Activated CD4-positive, alpha-beta T cell treated with anti-CD3 and anti-CD28 coated beads for 1 hour (primary cell): ENCODE measurements around the gene THBS3.
"Not testable (repeated sequence)": the region's sequence is repeated elsewhere in the genome, so short reads cannot be mapped to it uniquely, and the experiment has no call there.

Experiments used
- DNase-seq: peaks from one replicate; pipeline ENCODE4 v3.0.0-alpha.2; 2020

Gene THBS3

DNA sequence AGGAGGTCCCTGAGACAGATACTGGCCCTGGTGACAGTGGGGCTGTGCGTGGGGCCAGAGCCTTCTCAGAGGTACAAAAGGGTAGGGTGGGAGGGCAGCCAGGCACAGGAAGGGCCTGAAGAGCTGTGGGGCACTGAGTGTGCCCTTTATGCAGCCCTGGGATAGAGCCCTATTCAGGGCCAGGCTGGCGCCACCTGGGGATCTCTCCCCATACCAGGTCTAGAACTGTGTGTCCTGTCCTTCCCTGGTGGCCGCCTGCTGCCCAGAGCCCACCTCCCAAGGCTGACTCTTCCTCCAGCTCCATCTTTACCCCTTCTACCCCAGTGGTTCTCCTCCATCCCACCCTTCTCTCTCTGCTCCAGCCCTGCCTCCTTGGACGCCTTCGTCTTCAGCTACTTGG, 25.8 kb upstream of the THBS3 start:
- not testable (repeated sequence) for DNase-seq

DNA sequence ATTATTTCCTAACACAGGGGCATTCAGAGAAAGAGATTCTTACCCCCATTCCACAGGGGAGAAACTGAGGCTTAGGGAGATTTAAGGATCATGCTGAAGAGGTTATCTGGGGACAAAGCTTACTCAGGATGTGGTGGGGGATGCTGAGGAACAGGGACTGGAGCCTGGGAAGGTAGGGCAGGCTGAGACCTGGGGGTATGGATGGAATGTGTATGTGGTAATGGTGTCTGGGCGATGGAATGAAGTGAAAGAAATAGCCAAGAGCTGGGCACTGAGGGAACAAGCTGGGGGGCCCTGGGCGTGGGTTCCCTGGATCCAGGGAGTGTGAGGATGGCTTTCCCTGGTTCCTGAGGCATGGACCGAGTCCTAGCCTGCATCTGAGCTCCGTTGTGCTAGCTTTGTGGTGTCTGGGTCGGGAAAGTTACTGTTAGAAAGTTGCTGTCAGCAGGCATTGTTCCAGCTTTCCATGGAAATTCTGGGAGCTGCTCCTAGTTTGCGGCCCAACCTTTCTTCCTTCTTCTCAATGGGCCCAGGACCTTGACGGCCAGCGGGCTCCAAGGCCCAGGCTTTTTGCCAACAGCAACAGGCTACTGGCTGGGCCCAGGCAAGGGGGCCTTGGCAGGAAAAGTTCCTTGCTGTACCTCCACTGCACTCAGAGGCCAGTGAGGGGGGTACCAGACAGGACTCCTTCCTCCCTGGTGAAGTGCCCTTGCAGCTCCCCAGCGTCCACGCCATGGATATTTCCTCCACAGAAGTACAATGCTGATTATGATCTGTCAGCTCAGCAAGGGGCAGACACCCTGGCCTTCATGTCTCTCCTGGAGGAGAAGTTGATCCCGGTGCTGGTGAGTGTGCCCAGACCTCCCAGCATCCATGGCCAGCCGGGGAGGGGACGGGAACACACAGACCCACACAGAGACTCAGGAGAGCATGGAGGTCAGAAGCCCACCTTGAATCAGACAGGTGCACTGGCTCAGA, 24.6 kb upstream of the THBS3 start:
- DNase-seq: not testable (repeated sequence)

DNA sequence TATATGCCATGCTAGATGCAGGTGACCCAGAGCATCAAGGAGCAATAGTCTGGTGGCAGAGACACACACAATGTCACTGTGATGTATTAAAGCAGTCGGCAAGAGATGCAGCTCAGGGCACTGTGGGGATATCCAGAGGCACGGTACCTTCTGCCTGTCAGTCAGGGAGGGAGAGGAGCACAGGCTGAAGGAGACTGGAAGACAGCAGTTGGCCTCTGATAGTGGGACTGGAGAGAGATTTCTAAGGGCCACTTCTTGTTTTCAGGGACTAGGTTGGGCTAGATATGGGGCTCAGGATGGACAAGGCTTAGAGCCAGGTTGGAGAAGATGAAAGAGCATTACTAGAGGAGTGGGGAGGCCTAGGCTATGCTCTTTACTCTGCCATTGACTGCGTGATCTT, 23.6 kb upstream of the THBS3 start:
- not testable (repeated sequence) for DNase-seq

DNA sequence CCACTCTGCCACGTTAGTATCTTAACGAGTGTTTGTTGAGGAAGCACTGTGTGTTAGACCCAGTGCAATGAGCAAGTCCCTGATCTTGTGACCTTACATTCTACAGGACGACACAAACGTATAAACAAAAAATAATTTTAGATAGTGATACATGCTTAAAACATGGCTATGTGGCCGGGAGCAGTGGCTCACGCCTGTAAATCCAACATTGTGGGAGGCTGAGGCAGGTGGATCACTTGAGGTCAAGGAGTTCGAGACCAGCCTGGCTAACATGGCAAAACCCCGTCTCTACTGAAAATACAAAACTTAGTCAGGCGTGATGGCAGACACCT, 20.4 kb upstream of the THBS3 start:
- DNase-seq: no peak

- DNase-seq: peak; percentile 96
Measured at GRCh38 chr1:155227261-155228095, 19.8 kb upstream of the THBS3 start.

DNA sequence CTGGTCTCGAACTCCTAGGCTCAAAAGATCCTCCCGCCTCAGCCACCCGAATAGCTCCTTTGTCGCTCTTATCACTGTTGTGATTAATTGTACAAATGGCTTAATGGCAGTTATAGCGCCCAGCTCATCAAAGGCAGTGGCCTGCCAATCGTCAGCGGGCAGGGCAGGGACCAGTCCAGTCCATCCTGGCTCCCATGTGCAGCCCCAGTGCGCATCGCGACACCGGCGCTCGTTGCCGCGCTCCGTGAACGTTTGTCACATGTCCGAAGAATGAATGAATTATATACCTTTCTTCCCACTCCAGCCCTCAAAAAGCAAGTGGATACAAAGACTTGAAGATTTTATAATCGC, 19.2 kb upstream of the THBS3 start:
- DNase-seq: no peak

- DNase-seq: peak; percentile 72
Measured at GRCh38 chr1:155226188-155226909, 18.7 kb upstream of the THBS3 start.

- not testable (repeated sequence) for DNase-seq
Measured at GRCh38 chr1:155225404-155225759, 17.7 kb upstream of the THBS3 start.

DNA sequence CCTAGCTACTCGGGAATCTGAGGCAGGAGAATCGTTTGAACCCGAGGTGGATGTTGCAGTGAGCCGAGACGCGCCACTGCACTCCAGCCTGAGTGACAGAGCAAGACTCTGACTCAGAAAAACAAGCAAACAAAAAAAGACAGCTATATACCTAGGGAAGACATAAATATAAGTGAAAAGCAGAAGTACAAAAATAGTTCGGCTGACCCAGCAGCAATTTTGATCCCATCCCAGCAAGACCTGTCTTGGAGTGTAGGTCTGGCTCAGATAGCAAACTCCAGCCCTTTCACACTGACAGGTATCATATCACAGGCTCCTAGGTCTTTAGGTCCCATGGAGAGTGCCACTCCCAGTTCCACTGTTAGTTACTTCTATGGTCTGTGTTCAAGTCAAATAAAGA, 15.3 kb upstream of the THBS3 start:
- no peak for DNase-seq

DNA sequence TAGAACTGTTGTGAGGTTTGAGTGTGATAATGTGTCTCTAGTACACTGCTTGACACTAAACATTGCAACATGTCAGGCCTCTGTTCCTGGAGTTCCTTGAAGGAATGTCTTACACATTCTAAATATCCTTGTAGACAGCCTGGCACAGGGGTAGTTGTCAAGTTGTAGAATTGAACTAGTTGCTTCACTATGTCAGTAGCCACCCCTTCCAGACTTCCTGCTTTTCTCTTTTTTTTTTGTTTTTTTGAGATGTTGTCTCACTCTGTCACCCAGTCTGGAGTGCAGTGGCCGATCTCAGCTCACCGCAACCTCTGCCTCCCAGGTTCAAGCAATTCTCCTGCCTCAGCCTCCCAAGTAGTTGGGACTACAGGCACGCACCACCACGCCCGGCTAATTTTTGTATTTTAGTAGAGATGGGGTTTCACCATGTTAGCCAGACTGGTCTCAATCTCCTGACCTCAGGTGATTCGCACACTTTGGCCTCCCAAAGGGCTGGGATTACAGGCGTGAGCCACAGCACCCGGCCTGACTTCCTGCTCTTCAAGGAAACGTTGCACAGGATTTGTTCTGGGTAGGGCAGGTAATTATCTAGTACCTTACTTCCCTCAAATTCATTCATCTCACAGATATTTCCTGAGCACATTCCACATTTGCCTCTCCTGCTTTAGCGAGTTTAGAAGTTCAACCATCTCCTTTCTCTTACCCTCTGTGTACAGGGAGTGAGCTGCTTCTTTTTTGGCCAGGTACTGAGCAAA, 12.7 kb upstream of the THBS3 start:
- not testable (repeated sequence) for DNase-seq

- no peak for DNase-seq
Measured at GRCh38 chr1:155219592-155220031, 11.9 kb upstream of the THBS3 start.

- no peak for DNase-seq
Measured at GRCh38 chr1:155218854-155219591, 11.3 kb upstream of the THBS3 start.

GRCh38 chr1:155214702-155215101, 7.0 kb upstream of the THBS3 start:
- not testable (repeated sequence) for DNase-seq

- not testable (repeated sequence) for DNase-seq
Measured at GRCh38 chr1:155212051-155212440, 4.3 kb upstream of the THBS3 start.

DNA sequence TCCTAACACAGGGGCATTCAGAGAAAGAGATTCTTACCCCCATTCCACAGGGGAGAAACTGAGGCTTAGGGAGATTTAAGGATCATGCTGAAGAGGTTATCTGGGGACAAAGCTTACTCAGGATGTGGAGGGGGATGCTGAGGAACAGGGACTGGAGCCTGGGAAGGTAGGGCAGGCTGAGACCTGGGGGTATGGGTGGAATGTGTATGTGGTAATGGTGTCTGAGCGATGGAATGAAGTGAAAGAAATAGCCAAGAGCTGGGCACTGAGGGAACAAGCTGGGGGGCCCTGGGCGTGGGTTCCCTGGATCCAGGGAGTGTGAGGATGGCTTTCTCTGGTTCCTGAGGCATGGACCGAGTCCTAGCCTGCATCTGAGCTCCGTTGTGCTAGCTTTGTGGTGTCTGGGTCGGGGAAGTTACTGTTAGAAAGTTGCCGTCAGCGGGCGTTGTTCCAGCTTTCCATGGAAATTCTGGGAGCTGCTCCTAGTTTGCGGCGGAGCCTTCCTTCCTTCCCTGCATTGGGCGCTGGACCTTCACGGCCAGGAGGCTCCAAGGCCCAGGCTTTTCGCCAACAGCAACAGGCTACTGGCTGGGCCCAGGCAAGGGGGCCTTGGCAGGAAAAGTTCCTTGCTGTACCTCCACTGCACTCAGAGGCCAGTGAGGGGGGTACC, 3.8 kb upstream of the THBS3 start:
- DNase-seq: not testable (repeated sequence)

DNA sequence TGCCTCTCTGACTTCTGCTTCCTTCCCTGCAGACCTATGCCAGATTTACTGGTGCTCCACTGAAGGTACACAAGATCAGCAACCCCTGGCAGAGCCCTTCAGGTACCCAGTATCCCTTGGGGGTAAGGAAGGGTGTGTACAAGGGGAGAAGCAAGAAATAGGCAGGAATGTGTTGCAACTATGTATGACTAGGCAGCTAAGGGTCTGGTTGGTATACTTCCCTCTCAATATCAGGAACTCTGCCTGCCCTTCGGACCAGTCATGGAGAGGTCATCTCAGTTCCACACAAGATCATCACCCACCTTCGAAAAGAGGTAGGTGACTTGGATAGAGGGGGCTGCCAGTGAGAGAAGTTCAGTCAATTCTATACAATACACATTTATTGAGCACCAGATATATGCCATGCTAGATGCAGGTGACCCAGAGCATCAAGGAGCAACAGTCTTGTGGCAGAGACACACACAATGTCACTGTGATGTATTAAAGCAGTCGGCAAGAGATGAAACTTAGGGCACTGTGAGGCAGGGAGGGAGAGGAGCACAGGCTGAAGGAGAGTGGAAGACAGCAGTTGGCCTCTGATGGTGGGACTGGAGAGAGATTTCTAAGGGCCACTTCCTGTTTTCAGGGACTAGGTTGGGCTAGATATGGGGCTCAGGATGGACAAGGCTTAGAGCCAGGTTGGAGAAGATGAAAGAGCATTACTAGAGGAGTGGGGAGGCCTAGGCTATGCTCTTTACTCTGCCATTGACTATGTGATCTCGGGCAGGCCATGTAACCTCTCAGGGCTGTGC, 2.8 kb upstream of the THBS3 start:
- no peak for DNase-seq

GRCh38 chr1:155209312-155209721, 1.6 kb upstream of the THBS3 start:
- no peak for DNase-seq

DNA sequence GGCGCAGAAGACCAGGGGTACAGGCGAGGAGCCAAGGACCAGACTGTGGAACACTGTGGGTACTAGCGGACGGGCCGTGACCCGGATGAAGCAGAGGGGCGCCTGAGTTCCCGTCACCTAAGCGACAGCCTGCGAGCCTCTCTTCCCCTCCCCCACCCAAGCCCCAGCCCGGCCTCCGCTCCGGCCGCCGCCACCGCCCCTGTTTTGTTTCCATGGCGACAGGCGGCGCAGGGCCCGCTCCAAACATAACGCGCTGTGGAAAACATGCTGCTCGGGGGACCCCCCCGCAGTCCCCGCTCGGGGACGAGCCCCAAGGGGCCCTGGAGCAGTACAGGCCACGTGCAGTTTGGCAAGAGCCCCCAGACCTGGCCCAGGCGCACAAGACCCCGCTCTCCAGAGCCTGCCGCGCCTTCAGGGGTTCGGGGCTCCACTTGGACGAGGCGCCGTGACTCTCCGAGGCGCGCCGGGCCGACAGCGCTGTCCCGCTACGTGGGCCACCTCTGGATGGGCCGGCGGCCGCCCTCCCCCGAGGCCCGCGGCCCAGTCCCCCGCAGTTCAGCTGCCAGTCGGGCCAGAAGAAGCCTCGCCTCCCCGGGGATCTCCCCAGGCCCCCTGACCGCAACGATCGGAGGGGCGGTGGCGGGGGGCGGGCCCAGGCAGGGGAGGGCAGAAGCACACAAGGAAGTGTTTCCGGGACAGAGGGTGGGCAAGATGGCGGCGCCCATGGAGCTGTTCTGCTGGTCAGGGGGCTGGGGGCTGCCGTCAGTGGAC, 1.0 kb upstream of the THBS3 start, which contains the start of gene MTX1:
TSS of gene MTX1 (plus strand) at position 155 of the 771 bp plus-strand sequence. CDS start at position 265, 110 bp downstream.
- DNase-seq: peak; percentile 80
